ENCODE results near the gene KLHL33. TPM values are rescaled to one million over a fixed set of nuclear protein-coding genes. Genes with fewer than 3 reads are reported as not detected.
"Not testable (repeated sequence)": the region's sequence is repeated elsewhere in the genome, so short reads cannot be mapped to it uniquely, and the experiment has no call there.

KLHL33 gene
- total and polyA plus RNA-seq, 11 donors, result 0.07 to 1.00 (median 0.58) TPM

DNA sequence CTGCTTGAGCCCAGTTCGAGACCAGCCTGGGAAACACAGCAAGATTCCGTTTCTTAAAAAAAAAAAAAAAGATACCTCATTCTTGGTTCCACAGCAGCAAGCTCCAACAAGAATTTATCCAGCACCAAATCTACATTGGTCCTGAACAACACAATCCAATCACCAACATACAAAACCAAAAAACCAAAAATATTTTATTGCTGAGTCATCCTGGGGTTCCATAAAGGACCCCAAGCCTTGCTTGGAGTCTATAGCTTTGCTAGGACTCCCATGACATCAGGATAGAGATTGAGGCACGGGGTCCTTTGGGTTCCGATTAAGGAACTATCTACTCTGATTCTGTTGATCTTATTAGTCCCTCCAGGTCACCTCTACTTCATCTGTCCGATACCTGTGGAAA, 10.9 kb upstream of the KLHL33 start:
- no peak overlapping the region for H3K4me3 ChIP-seq
- no peak for DNase-seq
- intact Hi-C loops (cut with DNase I), result no loop called here
- H3K27ac ChIP-seq, result no peak overlapping the region
- 92 to 97% (median 96%) methylated on average over 5 of the region's 5 CpGs for WGBS, 4 donors
- peaks cover 0 to 13% (median 0%) of the 10 kb centered on the region in 12 donors for H3K4me1 ChIP-seq
- no peak for TF ChIP-seq POLR2A (IDR thresholded peaks at IDR 0.05)
- TF ChIP-seq, protein P1, sequence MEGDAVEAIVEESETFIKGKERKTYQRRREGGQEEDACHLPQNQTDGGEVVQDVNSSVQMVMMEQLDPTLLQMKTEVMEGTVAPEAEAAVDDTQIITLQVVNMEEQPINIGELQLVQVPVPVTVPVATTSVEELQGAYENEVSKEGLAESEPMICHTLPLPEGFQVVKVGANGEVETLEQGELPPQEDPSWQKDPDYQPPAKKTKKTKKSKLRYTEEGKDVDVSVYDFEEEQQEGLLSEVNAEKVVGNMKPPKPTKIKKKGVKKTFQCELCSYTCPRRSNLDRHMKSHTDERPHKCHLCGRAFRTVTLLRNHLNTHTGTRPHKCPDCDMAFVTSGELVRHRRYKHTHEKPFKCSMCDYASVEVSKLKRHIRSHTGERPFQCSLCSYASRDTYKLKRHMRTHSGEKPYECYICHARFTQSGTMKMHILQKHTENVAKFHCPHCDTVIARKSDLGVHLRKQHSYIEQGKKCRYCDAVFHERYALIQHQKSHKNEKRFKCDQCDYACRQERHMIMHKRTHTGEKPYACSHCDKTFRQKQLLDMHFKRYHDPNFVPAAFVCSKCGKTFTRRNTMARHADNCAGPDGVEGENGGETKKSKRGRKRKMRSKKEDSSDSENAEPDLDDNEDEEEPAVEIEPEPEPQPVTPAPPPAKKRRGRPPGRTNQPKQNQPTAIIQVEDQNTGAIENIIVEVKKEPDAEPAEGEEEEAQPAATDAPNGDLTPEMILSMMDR (IDR thresholded peaks at IDR 0.05), result no peak
- no peak for ATAC-seq
- H3K27me3 ChIP-seq, result no peaks in the 10 kb centered on the region
- H3K9me3 ChIP-seq, result no peaks in the 10 kb centered on the region
- H3K36me3 ChIP-seq, result peaks cover 0 to 70% (median 63%) of the 10 kb centered on the region in 9 donors

DNA sequence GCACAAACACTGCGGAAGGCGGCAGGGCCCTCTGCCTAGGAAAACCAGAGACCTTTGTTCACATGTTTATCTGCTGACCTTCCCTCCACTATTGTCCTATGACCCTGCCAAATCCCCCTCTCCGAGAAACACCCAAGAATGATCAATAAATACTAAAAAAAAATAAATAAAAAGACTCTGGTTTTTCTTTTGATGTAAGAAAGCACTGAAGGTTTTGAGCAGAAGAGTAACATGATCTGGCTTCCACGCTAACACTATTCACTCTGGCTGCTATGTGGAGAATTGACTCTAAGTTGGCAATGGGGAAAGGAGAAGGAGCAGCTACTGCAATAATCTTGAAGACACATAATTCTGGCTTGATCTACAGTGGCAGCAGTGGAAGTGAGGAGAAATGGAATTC, 7.7 kb upstream of the KLHL33 start:
- 85 to 100% (median 92%) methylated on average over 2 to 3 of the region's 4 CpGs for WGBS, 4 donors
- H3K27ac ChIP-seq; intact Hi-C loops (cut with DNase I); H3K9me3 ChIP-seq; H3K4me3 ChIP-seq; ATAC-seq; H3K27me3 ChIP-seq; DNase-seq: not testable (repeated sequence)
- peaks cover 0 to 28% (median 0%) of the 10 kb centered on the region in 12 donors for H3K4me1 ChIP-seq
- peaks cover 0 to 38% (median 31%) of the 10 kb centered on the region in 9 donors for H3K36me3 ChIP-seq

GRCh38 chr14:20441461-20441860, 5.5 kb upstream of the KLHL33 start:
- DNase-seq, result no peak
- 86 to 91% (median 88%) methylated on average over 2 of the region's 2 CpGs for WGBS, 4 donors

GRCh38 chr14:20440882-20441281, 4.9 kb upstream of the KLHL33 start:
- Histone ChIP-seq H3K9me3 (no peaks in the 10 kb centered on the region), H3K4me3 (no peak overlapping the region), H3K36me3 (peaks cover 0 to 10% (median 3%) of the 10 kb centered on the region in 9 donors), H3K27me3 (peaks cover 0 to 6% (median 0%) of the 10 kb centered on the region in 9 donors), H3K27ac (no peak overlapping the region), H3K4me1 (peaks cover 0 to 28% (median under 1%) of the 10 kb centered on the region in 12 donors)
- 73 to 80% (median 76%) methylated on average over 5 of the region's 5 CpGs for WGBS, 4 donors
- intact Hi-C loops (cut with DNase I), result no loop called here
- ATAC-seq (no peak), DNase-seq (no peak)
- TF ChIP-seq, protein P1 (IDR thresholded peaks at IDR 0.05), result no peak
- TF ChIP-seq POLR2A (IDR thresholded peaks at IDR 0.05), result no peak

More at GRCh38 chr14:20441461-20441860, 5.5 kb upstream of the KLHL33 start:
- peaks cover 0 to 16% (median 9%) of the 10 kb centered on the region in 9 donors for H3K36me3 ChIP-seq
- peaks cover 0 to 6% (median 0%) of the 10 kb centered on the region in 9 donors for H3K27me3 ChIP-seq
- TF ChIP-seq POLR2A (IDR thresholded peaks at IDR 0.05), result no peak
- TF ChIP-seq, protein P1 (IDR thresholded peaks at IDR 0.05), result no peak
- H3K9me3 ChIP-seq, result no peaks in the 10 kb centered on the region
- peaks cover 0 to 28% (median 0%) of the 10 kb centered on the region in 12 donors for H3K4me1 ChIP-seq
- ATAC-seq, result no peak
- intact Hi-C loops (cut with DNase I), result no loop called here
- no peak overlapping the region for H3K4me3 ChIP-seq
- no peak overlapping the region for H3K27ac ChIP-seq

GRCh38 chr14:20440465-20440864, 4.5 kb upstream of the KLHL33 start:
- intact Hi-C loops (cut with DNase I), result no loop called here
- Histone ChIP-seq H3K27me3 (peaks cover 0 to 6% (median 0%) of the 10 kb centered on the region in 9 donors), H3K27ac (no peak overlapping the region), H3K4me1 (peaks cover 0 to 28% (median 3%) of the 10 kb centered on the region in 12 donors), H3K36me3 (peaks cover 0 to 6% (median 0%) of the 10 kb centered on the region in 9 donors), H3K9me3 (no peaks in the 10 kb centered on the region), H3K4me3 (no peak overlapping the region)
- 86 to 93% (median 87%) methylated on average over 5 of the region's 5 CpGs for WGBS, 4 donors
- ATAC-seq (no peak), DNase-seq (no peak)
- TF ChIP-seq, protein P1 (IDR thresholded peaks at IDR 0.05), result no peak
- TF ChIP-seq POLR2A (IDR thresholded peaks at IDR 0.05), result no peak

Measured in heart left ventricle (tissue), 16 donors.